ENCODE data around the gene JOSD2. TPM values are rescaled to one million over a fixed set of nuclear protein-coding genes. Genes with fewer than 3 reads are reported as not detected.

The JOSD2 gene
- total and polyA plus RNA-seq, 2 of the 4 experiments (the other 2 are of a cell fraction): 12.2 to 54.1 TPM

DNA sequence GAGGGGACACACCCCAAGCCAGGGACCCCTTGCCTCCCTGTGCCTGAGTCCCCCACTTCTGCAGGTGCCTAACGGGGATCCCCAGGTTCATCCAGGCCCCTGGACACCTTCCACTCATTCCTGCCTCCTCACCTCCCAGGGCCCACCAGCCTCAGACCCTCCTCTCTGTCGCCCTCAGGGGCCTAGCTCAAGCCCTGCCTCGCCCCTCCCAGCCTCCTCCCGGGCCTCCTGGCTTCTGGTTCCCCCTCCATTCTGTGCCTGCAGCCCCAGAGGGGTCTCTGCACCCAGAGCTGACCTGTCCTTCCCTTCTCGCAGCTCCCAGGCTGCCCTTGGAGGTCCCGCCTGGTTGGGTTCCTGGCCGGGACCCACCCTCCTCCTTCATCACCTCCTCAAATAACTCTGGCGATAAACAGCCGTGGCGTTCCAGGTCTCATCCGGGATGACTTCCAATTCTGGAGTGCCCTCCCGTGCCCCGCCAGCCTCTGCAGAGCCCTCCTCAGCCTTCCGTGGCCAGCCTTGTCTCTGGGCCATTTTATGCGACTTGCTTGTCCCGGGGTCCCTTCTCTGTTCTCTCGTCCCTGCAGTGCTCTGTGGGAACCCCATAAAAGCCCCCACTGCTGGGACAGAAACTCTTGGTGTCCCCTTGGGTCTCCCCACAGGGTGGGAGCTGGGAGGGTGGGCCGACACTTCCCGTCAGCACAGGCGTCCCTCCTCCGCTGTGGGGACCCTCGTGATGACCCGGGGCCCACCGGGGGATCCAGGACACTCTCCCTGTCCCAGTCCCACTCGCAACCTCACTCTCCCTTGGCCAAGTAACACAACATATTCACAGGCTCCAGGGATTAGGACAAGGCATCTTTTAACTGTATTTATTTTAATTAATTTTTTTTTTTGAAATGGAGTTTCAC, 9.2 kb downstream of the JOSD2 start:
- dilution Hi-C loops (cut with HindIII; ENCODE audit: low sequenced_read_pairs, unreplicated experiment): no loop called here
- TF ChIP-seq MAFK (IDR thresholded peaks at IDR 0.05; ENCODE audit: low read depth, low read length): no peak
- no peak for TF ChIP-seq CEBPB (IDR thresholded peaks at IDR 0.05; ENCODE audit: low read depth, low read length)
- TF ChIP-seq BHLHE40 (IDR thresholded peaks at IDR 0.05; ENCODE audit: low read depth, low read length): no peak
- no peak for TF ChIP-seq RCOR1 (IDR thresholded peaks at IDR 0.05; ENCODE audit: insufficient replicate concordance, low read length)
- no peak for TF ChIP-seq MAZ (IDR thresholded peaks at IDR 0.05; ENCODE audit: borderline replicate concordance, low read depth, low read length)
- TF ChIP-seq, protein P1, sequence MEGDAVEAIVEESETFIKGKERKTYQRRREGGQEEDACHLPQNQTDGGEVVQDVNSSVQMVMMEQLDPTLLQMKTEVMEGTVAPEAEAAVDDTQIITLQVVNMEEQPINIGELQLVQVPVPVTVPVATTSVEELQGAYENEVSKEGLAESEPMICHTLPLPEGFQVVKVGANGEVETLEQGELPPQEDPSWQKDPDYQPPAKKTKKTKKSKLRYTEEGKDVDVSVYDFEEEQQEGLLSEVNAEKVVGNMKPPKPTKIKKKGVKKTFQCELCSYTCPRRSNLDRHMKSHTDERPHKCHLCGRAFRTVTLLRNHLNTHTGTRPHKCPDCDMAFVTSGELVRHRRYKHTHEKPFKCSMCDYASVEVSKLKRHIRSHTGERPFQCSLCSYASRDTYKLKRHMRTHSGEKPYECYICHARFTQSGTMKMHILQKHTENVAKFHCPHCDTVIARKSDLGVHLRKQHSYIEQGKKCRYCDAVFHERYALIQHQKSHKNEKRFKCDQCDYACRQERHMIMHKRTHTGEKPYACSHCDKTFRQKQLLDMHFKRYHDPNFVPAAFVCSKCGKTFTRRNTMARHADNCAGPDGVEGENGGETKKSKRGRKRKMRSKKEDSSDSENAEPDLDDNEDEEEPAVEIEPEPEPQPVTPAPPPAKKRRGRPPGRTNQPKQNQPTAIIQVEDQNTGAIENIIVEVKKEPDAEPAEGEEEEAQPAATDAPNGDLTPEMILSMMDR (conservative IDR thresholded peaks at IDR 0.05; ENCODE audit: low read depth, low read length): no peak
- TF ChIP-seq, protein P2, sequence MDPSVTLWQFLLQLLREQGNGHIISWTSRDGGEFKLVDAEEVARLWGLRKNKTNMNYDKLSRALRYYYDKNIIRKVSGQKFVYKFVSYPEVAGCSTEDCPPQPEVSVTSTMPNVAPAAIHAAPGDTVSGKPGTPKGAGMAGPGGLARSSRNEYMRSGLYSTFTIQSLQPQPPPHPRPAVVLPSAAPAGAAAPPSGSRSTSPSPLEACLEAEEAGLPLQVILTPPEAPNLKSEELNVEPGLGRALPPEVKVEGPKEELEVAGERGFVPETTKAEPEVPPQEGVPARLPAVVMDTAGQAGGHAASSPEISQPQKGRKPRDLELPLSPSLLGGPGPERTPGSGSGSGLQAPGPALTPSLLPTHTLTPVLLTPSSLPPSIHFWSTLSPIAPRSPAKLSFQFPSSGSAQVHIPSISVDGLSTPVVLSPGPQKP (IDR thresholded peaks at IDR 0.05; ENCODE audit: borderline replicate concordance, low read depth, low read length): no peak
- no peak for TF ChIP-seq NFE2L2 (IDR thresholded peaks at IDR 0.05; ENCODE audit: low read depth, low read length)
- TF ChIP-seq, protein P3, sequence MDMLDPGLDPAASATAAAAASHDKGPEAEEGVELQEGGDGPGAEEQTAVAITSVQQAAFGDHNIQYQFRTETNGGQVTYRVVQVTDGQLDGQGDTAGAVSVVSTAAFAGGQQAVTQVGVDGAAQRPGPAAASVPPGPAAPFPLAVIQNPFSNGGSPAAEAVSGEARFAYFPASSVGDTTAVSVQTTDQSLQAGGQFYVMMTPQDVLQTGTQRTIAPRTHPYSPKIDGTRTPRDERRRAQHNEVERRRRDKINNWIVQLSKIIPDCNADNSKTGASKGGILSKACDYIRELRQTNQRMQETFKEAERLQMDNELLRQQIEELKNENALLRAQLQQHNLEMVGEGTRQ (IDR thresholded peaks at IDR 0.05; ENCODE audit: low read depth, low read length): no peak
- no peak for TF ChIP-seq RFX5 (IDR thresholded peaks at IDR 0.05; ENCODE audit: low read depth, low read length)
- no peak for TF ChIP-seq FOS (IDR thresholded peaks at IDR 0.05; ENCODE audit: low read depth, low read length)
- TF ChIP-seq CHD1 (IDR thresholded peaks at IDR 0.05; ENCODE audit: low read depth, low read length): no peak
- TF ChIP-seq RAD21 (IDR thresholded peaks at IDR 0.05; ENCODE audit: low read length): no peak
- no peak for TF ChIP-seq MXI1 (IDR thresholded peaks at IDR 0.05; ENCODE audit: borderline replicate concordance, low read depth, low read length)
- TF ChIP-seq POLR2A (IDR thresholded peaks at IDR 0.05; ENCODE audit: low read depth, low read length): no peak

More for the DNA sequence above, 9.2 kb downstream of the JOSD2 start:
- no peak overlapping the region for H2AK5ac ChIP-seq (ENCODE audit: low read depth, low read length)
- no peak overlapping the region for H3K18ac ChIP-seq (ENCODE audit: low read depth, low read length)
- no peak overlapping the region for H3K27ac ChIP-seq (ENCODE audit: insufficient read depth, low read length)
- no TSS peak for BruUV-seq (replicated peaks)
- H2BK20ac ChIP-seq (ENCODE audit: low read depth, low read length): no peak overlapping the region
- no peak overlapping the region for H2BK5ac ChIP-seq (ENCODE audit: low read depth, low read length, poor library complexity, severe bottlenecking)
- no peak overlapping the region for H4K5ac ChIP-seq (ENCODE audit: low read depth, low read length)
- no peak overlapping the region for H4K8ac ChIP-seq (ENCODE audit: low read depth in 2 of 2, low read length in 2 of 2)
- ATAC-seq (ENCODE audit: low read depth) (no peak), DNase-seq (no peak)
- POLR2A ChIA-PET (ENCODE audit: unreplicated experiment): no interaction called here
- no peak overlapping the region for H3K9ac ChIP-seq (ENCODE audit: low read depth, low read length)
- CTCF ChIA-PET: no interaction called here
- H4K20me1 ChIP-seq (ENCODE audit: insufficient read depth, low read length): no peaks in the 10 kb centered on the region
- H2AFZ ChIP-seq (replicated peaks; ENCODE audit: low read length, poor library complexity): no peak overlapping the region
- intact Hi-C loops (cut with micrococcal nuclease): no loop called here
- 20% methylated on average over 10 of the region's 25 CpGs; no CpG with 5 or more reads in 1 of the 2 experiments for WGBS, 2 experiments (ENCODE audit: extremely low coverage in 2 of 2, insufficient read length in 1 of 2)
- H4K91ac ChIP-seq (ENCODE audit: insufficient read depth, low read depth, low read length): no peak overlapping the region
- no peaks in the 10 kb centered on the region for H3K9me1 ChIP-seq (ENCODE audit: insufficient read depth, low read length)
- no peak overlapping the region for H2BK120ac ChIP-seq (ENCODE audit: low read depth, low read length)
- H2BK15ac ChIP-seq (ENCODE audit: low read depth, low read length): no peak overlapping the region
- H3K4me1 ChIP-seq (ENCODE audit: control insufficient read depth, insufficient read depth, low read length): no peaks in the 10 kb centered on the region
- H3K79me1 ChIP-seq (ENCODE audit: low read depth in 1 of 2, low read length in 2 of 2): no peaks in the 10 kb centered on the region
- no peak overlapping the region for H2AK9ac ChIP-seq (replicated peaks; ENCODE audit: low read depth, low read length, poor library complexity)
- H3K4me3 ChIP-seq (ENCODE audit: insufficient read depth, low read depth, low read length): no peak overlapping the region
- peaks cover 2% of the 10 kb centered on the region; the same call in 1 of the 2 replicates for H3K36me3 ChIP-seq (ENCODE audit: control insufficient read depth, insufficient read depth, low read length)
- H3K23ac ChIP-seq (ENCODE audit: low read depth, low read length): no peak overlapping the region
- no peak overlapping the region for H3K4ac ChIP-seq (ENCODE audit: low read depth, low read length)
- H3K9me3 ChIP-seq (ENCODE audit: control insufficient read depth, insufficient read depth, low read length): no peaks in the 10 kb centered on the region
- peaks cover 19% of the 10 kb centered on the region; the same call in 1 of the 2 replicates for H3K27me3 ChIP-seq (ENCODE audit: control insufficient read depth, insufficient read depth, low read length)
- no peak overlapping the region for H3K4me2 ChIP-seq (ENCODE audit: low read depth, low read length)
- H3K14ac ChIP-seq (replicated peaks; ENCODE audit: low read depth, low read length): no peak overlapping the region
- H3K56ac ChIP-seq (ENCODE audit: extremely low read depth, insufficient read depth, low read length): no peak overlapping the region
- in situ Hi-C loops (cut with MboI; ENCODE audit: low sequenced_read_pairs): no loop called here

Data from IMR-90 (cell line).